Neuronal stem cell (in vitro differentiated cells): ENCODE measurements around the gene GART.
A peak's percentile ranks its signal among the peaks of the same experiment; 100 is the strongest.

Experiments
- DNase-seq: peaks from one replicate; pipeline ENCODE4 v3.0.0-alpha.2; 2013; ENCODE audit warnings: low spot score
- H2AFZ ChIP-seq: one replicate; pipeline ENCODE4 v1.6.1; 2013; ENCODE audit warnings: mild to moderate bottlenecking, low read length, inconsistent platforms
- H2AK5ac ChIP-seq: 2 replicates; pipeline ENCODE4 v1.6.1; 2013; ENCODE audit warnings: low read depth, mild to moderate bottlenecking, inconsistent platforms, low read length, moderate library complexity, mixed read lengths
- H2BK120ac ChIP-seq: 2 replicates; pipeline ENCODE4 v1.6.1; 2013; ENCODE audit warnings: low read depth, mild to moderate bottlenecking, inconsistent platforms, low read length, moderate library complexity, mixed read lengths
- H2BK12ac ChIP-seq: one replicate; pipeline ENCODE4 v1.6.1; 2013; ENCODE audit warnings: low read length, inconsistent platforms
- H2BK15ac ChIP-seq: 2 replicates; pipeline ENCODE4 v1.6.1; 2013; ENCODE audit warnings: mild to moderate bottlenecking, low read length, inconsistent platforms, mixed read lengths
- H2BK5ac ChIP-seq: one replicate; pipeline ENCODE4 v1.6.1; 2013; ENCODE audit warnings: inconsistent platforms, mild to moderate bottlenecking, low read length, moderate library complexity
- H3K14ac ChIP-seq: one replicate; pipeline ENCODE4 v1.6.1; 2013; ENCODE audit warnings: low read length, inconsistent platforms
- H3K18ac ChIP-seq: 2 replicates; pipeline ENCODE4 v1.6.1; 2013; ENCODE audit warnings: low read length, inconsistent platforms
- H3K23ac ChIP-seq: 2 replicates; pipeline ENCODE4 v1.6.1; 2013; ENCODE audit warnings: low read depth, mild to moderate bottlenecking, mixed read lengths, low read length, inconsistent platforms; ENCODE audit not compliant: poor library complexity
- H3K27ac ChIP-seq: replicated peaks from 3 replicates; pipeline ENCODE4 v1.5.1; 2013; ENCODE audit warnings: low read length, inconsistent platforms
- H3K27me3 ChIP-seq, 3 experiments: 2 replicates each; pipeline ENCODE4 v1.6.1; 2013; ENCODE audit warnings: low read length in 3 of 3, mild to moderate bottlenecking in 2 of 3, inconsistent platforms in 1 of 3, low read depth in 1 of 3, mixed read lengths in 1 of 3, moderate library complexity in 1 of 3; ENCODE audit not compliant: control insufficient read depth in 3 of 3, insufficient read depth in 3 of 3
- H3K36me3 ChIP-seq, 2 donors: replicated peaks in 1 of 2; 2 replicates each; pipeline ENCODE4 v1.6.1; 2013; ENCODE audit warnings: low read length in 2 of 2; ENCODE audit not compliant: control insufficient read depth in 2 of 2, insufficient read depth in 2 of 2
- H3K4ac ChIP-seq: 2 replicates; pipeline ENCODE4 v1.6.1; 2013; ENCODE audit warnings: inconsistent platforms, mild to moderate bottlenecking, low read length, moderate library complexity
- H3K4me1 ChIP-seq, 2 donors: 1 replicate in 1 of 2; 2 replicates in 1 of 2; pipeline ENCODE4 v1.6.1; 2013; ENCODE audit warnings: low read length in 2 of 2, low read depth in 1 of 2; ENCODE audit not compliant: control insufficient read depth in 2 of 2, insufficient read depth in 1 of 2
- H3K4me2 ChIP-seq: one replicate; pipeline ENCODE4 v1.6.1; 2013; ENCODE audit warnings: mild to moderate bottlenecking, low read length, inconsistent platforms; ENCODE audit not compliant: insufficient read depth, poor library complexity, severe bottlenecking
- H3K4me3 ChIP-seq, 2 donors: 2 replicates each; pipeline ENCODE4 v1.5.1; 2013; ENCODE audit warnings: low read length in 2 of 2, mild to moderate bottlenecking in 2 of 2, inconsistent platforms in 1 of 2, moderate library complexity in 1 of 2
- H3K79me1 ChIP-seq: one replicate; pipeline ENCODE4 v1.6.1; 2013; ENCODE audit warnings: low read depth, mild to moderate bottlenecking, inconsistent platforms, low read length, moderate library complexity
- H3K9ac ChIP-seq: one replicate; pipeline ENCODE4 v1.6.1; 2013; ENCODE audit warnings: mild to moderate bottlenecking, low read depth, low read length, inconsistent platforms; ENCODE audit not compliant: poor library complexity
- H3K9me3 ChIP-seq, 2 donors: replicated peaks in 1 of 2; 2 replicates each; pipeline versions ENCODE3 to v1.6.1; 2013; ENCODE audit warnings: low read length in 2 of 2, mild to moderate bottlenecking in 2 of 2, inconsistent platforms in 1 of 2, low read depth in 1 of 2, mixed read lengths in 1 of 2, moderate library complexity in 1 of 2; ENCODE audit not compliant: control insufficient read depth in 2 of 2, insufficient read depth in 1 of 2
- H4K8ac ChIP-seq: one replicate; pipeline ENCODE4 v1.6.1; 2013; ENCODE audit warnings: low read depth, mild to moderate bottlenecking, inconsistent platforms, low read length, moderate library complexity
- H4K91ac ChIP-seq: one replicate; pipeline ENCODE4 v1.6.1; 2013; ENCODE audit warnings: low read length, low read depth, mild to moderate bottlenecking, inconsistent platforms; ENCODE audit not compliant: poor library complexity
- WGBS, 2 donors: extraction: QIAGEN DNeasy Blood & Tissue Kit; methylation state at CpG; one replicate each; pipeline ENCODE4 v1.1.7; 2013; ENCODE audit warnings: missing lambda C conversion rate in 2 of 2, mixed read lengths in 1 of 2; ENCODE audit not compliant: insufficient read length in 2 of 2, insufficient replicate concordance in 1 of 2; ENCODE audit errors: extremely low coverage in 2 of 2; 5-methylcytosine and 5-hydroxymethylcytosine counted together

GART gene

GRCh38 chr21:33551664-33552063 lies 9.7 kb upstream of the GART start:
- DNase-seq: no peak
- no CpG with 5 or more reads among the region's 2 CpGs for WGBS, 2 donors
- H3K36me3 ChIP-seq: peaks cover 52 to 98% of the 10 kb centered on the region in 2 donors
- no peak overlapping the region for H3K4me2 ChIP-seq
- H3K4me1 ChIP-seq: no peaks in the 10 kb centered on the region
- H2BK15ac ChIP-seq: no peak overlapping the region
- H3K79me1 ChIP-seq: peaks cover 18% of the 10 kb centered on the region
- H2AFZ ChIP-seq: no peak overlapping the region
- H3K18ac ChIP-seq: no peak overlapping the region
- no peak overlapping the region for H3K4me3 ChIP-seq
- H3K14ac ChIP-seq: no peak overlapping the region
- H3K23ac ChIP-seq: no peak overlapping the region
- peaks cover 6 to 37% of the 10 kb centered on the region in 2 donors for H3K9me3 ChIP-seq
- H3K9ac ChIP-seq: no peak overlapping the region
- no peak overlapping the region for H2BK5ac ChIP-seq
- no peaks in the 10 kb centered on the region for H3K27me3 ChIP-seq
- no peak overlapping the region for H2AK5ac ChIP-seq
- no peak overlapping the region for H3K4ac ChIP-seq
- no peak overlapping the region for H2BK12ac ChIP-seq
- H3K27ac ChIP-seq: no peak overlapping the region
- no peak overlapping the region for H4K91ac ChIP-seq
- H4K8ac ChIP-seq: no peak overlapping the region
- H2BK120ac ChIP-seq: no peak overlapping the region

- Histone ChIP-seq H2AFZ (no peak overlapping the region), H3K4me2 (no peak overlapping the region), H3K14ac (no peak overlapping the region), H3K23ac (peak overlapping the region; percentile 86), H4K91ac (no peak overlapping the region), H3K9ac (no peak overlapping the region), H4K8ac (no peak overlapping the region), H2BK15ac (no peak overlapping the region), H2BK12ac (no peak overlapping the region), H3K4me1 (no peaks in the 10 kb centered on the region), H3K4me3 (peak overlapping the region in 1 of 2 donors; percentile 65), H3K4ac (no peak overlapping the region), H3K79me1 (peaks cover 18% of the 10 kb centered on the region), H3K36me3 (peaks cover 52 to 99% of the 10 kb centered on the region in 2 donors), H2BK5ac (no peak overlapping the region), H3K27me3 (no peaks in the 10 kb centered on the region), H3K18ac (no peak overlapping the region), H2AK5ac (no peak overlapping the region), H2BK120ac (no peak overlapping the region), H3K27ac (no peak overlapping the region), H3K9me3 (peaks cover 6 to 37% of the 10 kb centered on the region in 2 donors)
- DNase-seq: no peak
- WGBS, 2 donors: no CpG with 5 or more reads among the region's 23 CpGs
Measured at GRCh38 chr21:33550772-33551660, 9.1 kb upstream of the GART start.

DNA sequence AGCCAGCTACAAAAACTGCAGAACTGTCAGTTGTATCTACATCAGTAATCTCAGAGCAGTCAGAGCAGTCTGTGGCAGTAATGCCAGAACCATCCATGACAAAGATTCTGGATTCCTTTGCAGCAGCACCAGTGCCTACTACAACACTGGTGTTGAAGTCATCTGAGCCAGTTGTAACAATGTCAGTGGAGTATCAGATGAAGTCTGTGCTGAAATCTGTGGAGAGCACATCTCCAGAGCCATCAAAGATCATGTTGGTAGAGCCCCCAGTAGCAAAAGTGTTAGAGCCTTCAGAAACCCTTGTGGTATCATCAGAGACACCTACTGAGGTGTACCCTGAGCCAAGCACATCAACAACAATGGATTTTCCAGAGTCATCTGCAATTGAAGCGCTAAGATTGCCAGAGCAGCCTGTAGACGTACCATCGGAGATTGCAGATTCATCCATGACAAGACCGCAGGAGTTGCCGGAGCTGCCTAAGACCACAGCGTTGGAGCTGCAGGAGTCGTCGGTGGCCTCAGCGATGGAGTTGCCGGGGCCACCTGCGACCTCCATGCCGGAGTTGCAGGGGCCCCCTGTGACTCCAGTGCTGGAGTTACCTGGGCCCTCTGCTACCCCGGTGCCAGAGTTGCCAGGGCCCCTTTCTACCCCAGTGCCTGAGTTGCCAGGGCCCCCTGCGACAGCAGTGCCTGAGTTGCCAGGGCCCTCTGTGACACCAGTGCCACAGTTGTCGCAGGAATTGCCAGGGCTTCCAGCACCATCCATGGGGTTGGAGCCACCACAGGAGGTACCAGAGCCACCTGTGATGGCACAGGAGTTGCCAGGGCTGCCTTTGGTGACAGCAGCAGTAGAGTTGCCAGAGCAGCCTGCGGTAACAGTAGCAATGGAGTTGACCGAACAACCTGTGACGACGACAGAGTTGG lies 8.2 kb upstream of the GART start:
- no peak overlapping the region for H2BK5ac ChIP-seq
- no peak overlapping the region for H3K9ac ChIP-seq
- no peak overlapping the region for H4K8ac ChIP-seq
- no peak overlapping the region for H2BK12ac ChIP-seq
- peaks cover 6 to 37% of the 10 kb centered on the region in 2 donors for H3K9me3 ChIP-seq
- H3K4me3 ChIP-seq: peak overlapping the region in 1 of 2 donors; percentile 65
- WGBS, 2 donors: no CpG with 5 or more reads among the region's 19 CpGs
- no peak overlapping the region for H2AK5ac ChIP-seq
- H3K14ac ChIP-seq: no peak overlapping the region
- H3K23ac ChIP-seq: peak overlapping the region; percentile 86
- peaks cover 18% of the 10 kb centered on the region for H3K79me1 ChIP-seq
- H3K4ac ChIP-seq: no peak overlapping the region
- H2BK120ac ChIP-seq: no peak overlapping the region
- DNase-seq: no peak
- peaks cover 0 to 4% of the 10 kb centered on the region in 2 donors for H3K4me1 ChIP-seq
- no peak overlapping the region for H4K91ac ChIP-seq
- H3K4me2 ChIP-seq: no peak overlapping the region
- no peak overlapping the region for H2BK15ac ChIP-seq
- H3K27ac ChIP-seq: no peak overlapping the region
- H3K18ac ChIP-seq: no peak overlapping the region
- H3K27me3 ChIP-seq: no peaks in the 10 kb centered on the region
- H3K36me3 ChIP-seq: peaks cover 51 to 92% of the 10 kb centered on the region in 2 donors
- H2AFZ ChIP-seq: no peak overlapping the region

DNA sequence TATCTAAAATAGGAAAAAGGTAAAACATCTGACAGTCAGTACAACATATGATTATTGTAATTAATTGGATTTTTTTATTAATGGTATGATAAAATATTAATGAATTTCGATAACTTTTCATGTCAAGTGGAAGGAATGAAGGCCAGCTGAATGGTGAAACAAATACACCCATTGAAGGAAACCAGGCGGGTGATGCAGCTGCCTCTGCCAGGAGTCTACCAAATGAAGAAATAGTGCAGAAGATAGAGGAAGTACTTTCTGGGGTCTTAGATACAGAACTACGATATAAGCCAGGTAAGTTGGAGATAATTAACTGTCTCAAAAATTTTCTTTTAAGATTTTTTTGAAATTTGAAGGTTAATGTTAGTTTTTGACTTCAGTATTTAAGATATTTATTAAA lies 4.2 kb upstream of the GART start:
- H4K8ac ChIP-seq: no peak overlapping the region
- H3K27ac ChIP-seq: no peak overlapping the region
- 100% methylated on average over 1 of the region's 3 CpGs; no CpG with 5 or more reads in 1 of the 2 donors for WGBS, 2 donors

More for the DNA sequence above, 4.2 kb upstream of the GART start:
- H2AK5ac ChIP-seq: no peak overlapping the region
- H3K4me1 ChIP-seq: peaks cover 0 to 7% of the 10 kb centered on the region in 2 donors
- no peak overlapping the region for H2BK120ac ChIP-seq
- no peak overlapping the region for H4K91ac ChIP-seq
- no peak overlapping the region for H3K18ac ChIP-seq
- H3K79me1 ChIP-seq: peaks cover 9% of the 10 kb centered on the region
- no peak overlapping the region for H2BK5ac ChIP-seq
- H3K36me3 ChIP-seq: peaks cover 18 to 53% of the 10 kb centered on the region in 2 donors
- no peak overlapping the region for H3K4ac ChIP-seq
- no peak for DNase-seq
- peaks cover 5 to 6% of the 10 kb centered on the region in 2 donors for H3K9me3 ChIP-seq
- H2AFZ ChIP-seq: no peak overlapping the region
- no peak overlapping the region for H2BK15ac ChIP-seq
- no peak overlapping the region for H3K4me2 ChIP-seq
- H3K9ac ChIP-seq: no peak overlapping the region
- H2BK12ac ChIP-seq: no peak overlapping the region
- H3K4me3 ChIP-seq: no peak overlapping the region
- H3K14ac ChIP-seq: no peak overlapping the region
- H3K23ac ChIP-seq: no peak overlapping the region
- no peaks in the 10 kb centered on the region for H3K27me3 ChIP-seq
